ENCODE measurements around the gene PRC1. TPM values are rescaled to one million over a fixed set of nuclear protein-coding genes. Genes with fewer than 3 reads are reported as not detected.

The PRC1 gene
- total and polyA plus RNA-seq, 2 of the 13 experiments (the other 11 are each of a cell fraction or from before 2014, with no cell fraction given): 137 to 162 TPM

- peak; percentile 41; the same call in 1 of the 2 replicates for TF ChIP-seq TFAP4 (IDR thresholded peaks at IDR 0.05; ENCODE audit: borderline replicate concordance, low read depth)
- TF ChIP-seq ZNF350 (CRISPR knock-in tag; IDR thresholded peaks at IDR 0.05; ENCODE audit: borderline replicate concordance, low read depth): peak; percentile 82
- TF ChIP-seq PREB (CRISPR knock-in tag; IDR thresholded peaks at IDR 0.05): no peak
- no peak for TF ChIP-seq MTA3 (CRISPR knock-in tag; IDR thresholded peaks at IDR 0.05)
- peak; percentile 63 for TF ChIP-seq FOSL2 (CRISPR knock-in tag; IDR thresholded peaks at IDR 0.05)
Observed at GRCh38 chr15:90994417-90995311, at the start of gene PRC1 (continued).

GRCh38 chr15:91043202-91043874 lies 49.0 kb upstream of the PRC1 start:
- ATAC-seq (peak; percentile 51; the same call in 1 of the 3 replicates), DNase-seq (ENCODE audit: low spot score) (no peak), FAIRE-seq (no peak)
- in situ Hi-C loops (cut with HindIII; ENCODE audit: extremely low pct_ligation_motif_present, low pct_unique_long_range_greater_than_20kb) (no loop called here), intact Hi-C loops (cut with micrococcal nuclease; ENCODE audit: unreplicated experiment) (no loop called here)
- no TSS peak for BruUV-seq (replicated peaks)
- H3K36me3 ChIP-seq (replicated peaks in 1 of 2; ENCODE audit: control insufficient read depth in 1 of 2, insufficient read depth in 2 of 2, low read length in 2 of 2): no peaks in the 10 kb centered on the region
- 41% methylated on average over 9 of the region's 11 CpGs for WGBS (ENCODE audit: low lambda C conversion rate)
- ChIA-PET CTCF (ENCODE audit: low intra/inter-chr PET ratio, low total read pairs) (no interaction called here), POLR2A (no interaction called here)
- H3K4me3 ChIP-seq (replicated peaks in 1 of 3; ENCODE audit: insufficient read depth in 1 of 3, low read depth in 2 of 3, low read length in 3 of 3): no peak overlapping the region
- no peaks in the 10 kb centered on the region for H3K9me3 ChIP-seq (ENCODE audit: low read length)
- H3K9ac ChIP-seq (ENCODE audit: insufficient read depth, low read depth, low read length): no peak overlapping the region
- no peak overlapping the region for H3K4me2 ChIP-seq (ENCODE audit: low read depth, low read length)
- H3K27me3 ChIP-seq (ENCODE audit: control insufficient read depth in 1 of 2, insufficient read depth in 2 of 2, low read length in 2 of 2): peaks cover 0 to 24% of the 10 kb centered on the region in 2 experiments; a peak in 3 of 5 replicates
- H3K79me2 ChIP-seq (ENCODE audit: insufficient read depth, low read length): no peaks in the 10 kb centered on the region
- no peak overlapping the region for H2AFZ ChIP-seq (ENCODE audit: low read length)
- H3K27ac ChIP-seq (ENCODE audit: extremely low read length, insufficient read depth, low read length): no peak overlapping the region
- no peaks in the 10 kb centered on the region for H4K20me1 ChIP-seq (ENCODE audit: insufficient read depth, low read length)
- no peaks in the 10 kb centered on the region for H3K4me1 ChIP-seq (ENCODE audit: insufficient read depth, low read length)
- TF ChIP-seq ZBTB8A (CRISPR knock-in tag; IDR thresholded peaks at IDR 0.05; ENCODE audit: borderline replicate concordance, low read depth): no peak
- TF ChIP-seq BRD4 (CRISPR knock-in tag; IDR thresholded peaks at IDR 0.05): no peak
- no peak for TF ChIP-seq ZNF724P (CRISPR knock-in tag; IDR thresholded peaks at IDR 0.05; ENCODE audit: borderline replicate concordance)
- TF ChIP-seq THAP9 (CRISPR knock-in tag; IDR thresholded peaks at IDR 0.05; ENCODE audit: borderline replicate concordance): no peak
- no peak for TF ChIP-seq ZNF839 (CRISPR knock-in tag; IDR thresholded peaks at IDR 0.05; ENCODE audit: borderline replicate concordance)
- no peak for TF ChIP-seq ERF (CRISPR knock-in tag; IDR thresholded peaks at IDR 0.05)

Measured in HepG2 (cell line).